HL-60/S4 treated with retinoic acid at 250 ng/mL for 4 days and 3 days (cell line): ENCODE measurements around the gene SLC25A44.

Source experiments
- in situ Hi-C: fragments of 300-500 bp; cut with MboI; formaldehyde crosslinking; loops from 2 replicates; pipeline ENCODE4 v1.7.0; 2022; ENCODE audit warnings: low sequenced_read_pairs

The SLC25A44 gene, protein sequence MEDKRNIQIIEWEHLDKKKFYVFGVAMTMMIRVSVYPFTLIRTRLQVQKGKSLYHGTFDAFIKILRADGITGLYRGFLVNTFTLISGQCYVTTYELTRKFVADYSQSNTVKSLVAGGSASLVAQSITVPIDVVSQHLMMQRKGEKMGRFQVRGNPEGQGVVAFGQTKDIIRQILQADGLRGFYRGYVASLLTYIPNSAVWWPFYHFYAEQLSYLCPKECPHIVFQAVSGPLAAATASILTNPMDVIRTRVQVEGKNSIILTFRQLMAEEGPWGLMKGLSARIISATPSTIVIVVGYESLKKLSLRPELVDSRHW

GRCh38 chr1:156193488-156194299, at the start of gene SLC25A44:
SLC25A44 (plus strand) TSS chr1:156194104; CDS start chr1:156199848, 5,744 bp downstream.
- in situ Hi-C loops: no loop called here

- in situ Hi-C loops: no loop called here
Observed at GRCh38 chr1:156144742-156145141, 49.2 kb upstream of the SLC25A44 start.

DNA sequence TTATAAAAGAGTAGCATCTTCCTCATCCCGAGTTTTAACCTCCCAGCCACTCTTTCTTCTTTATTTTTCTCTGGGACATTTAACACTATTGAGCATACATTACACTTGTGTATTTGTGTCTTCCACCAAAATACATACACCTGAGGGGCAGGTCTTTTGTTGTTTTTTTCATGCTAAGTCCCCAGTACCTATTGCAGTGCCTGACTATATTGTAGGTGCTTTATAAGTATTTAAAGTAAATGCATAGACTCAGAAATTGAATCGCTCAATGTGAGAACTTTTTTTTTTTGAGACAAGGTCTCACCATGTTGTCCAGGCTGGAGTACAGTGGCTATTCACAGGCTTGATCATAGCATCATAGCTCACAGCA, 48.3 kb upstream of the SLC25A44 start:
- in situ Hi-C loops: no loop called here

DNA sequence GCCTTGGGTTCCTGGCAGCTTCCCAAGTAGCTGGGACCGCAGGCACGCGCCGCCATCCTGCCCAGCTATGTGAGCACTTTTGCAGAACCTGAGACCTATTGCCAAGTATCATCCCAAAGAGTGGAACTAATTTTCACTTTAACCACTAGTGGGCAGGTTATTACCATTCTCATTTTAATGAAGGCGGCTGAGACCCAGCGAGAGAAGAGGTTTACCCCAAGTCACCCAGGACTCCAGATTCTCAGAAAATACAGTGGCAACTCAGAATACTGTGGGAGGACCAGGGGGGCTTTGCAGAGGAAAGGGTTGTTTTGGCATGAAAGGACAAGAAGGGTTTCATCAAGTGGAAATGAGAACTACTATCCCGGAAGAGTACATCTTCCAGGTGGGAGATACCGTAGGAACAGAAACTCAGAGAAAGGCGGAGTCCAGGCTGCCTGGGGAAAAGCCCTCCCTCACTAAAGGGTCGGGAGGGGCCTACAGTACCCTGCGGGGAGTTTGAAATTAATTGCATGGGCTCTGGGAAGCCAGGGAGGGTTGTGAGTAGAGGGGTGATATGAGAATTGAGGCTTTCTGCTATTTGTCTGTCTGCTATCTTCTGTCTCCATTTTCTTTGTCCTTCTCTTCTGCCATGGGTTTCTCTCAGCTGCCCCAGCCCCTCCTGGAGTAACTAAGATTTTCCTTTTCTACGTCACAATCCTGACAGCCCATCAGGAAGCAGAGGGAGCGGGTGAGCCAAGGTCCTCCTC, 47.7 kb upstream of the SLC25A44 start:
- in situ Hi-C loops: no loop called here

- in situ Hi-C loops: no loop called here
Observed at GRCh38 chr1:156146769-156147405, 47.0 kb upstream of the SLC25A44 start.

GRCh38 chr1:156148216-156148615, 45.7 kb upstream of the SLC25A44 start:
- in situ Hi-C loops: no loop called here

DNA sequence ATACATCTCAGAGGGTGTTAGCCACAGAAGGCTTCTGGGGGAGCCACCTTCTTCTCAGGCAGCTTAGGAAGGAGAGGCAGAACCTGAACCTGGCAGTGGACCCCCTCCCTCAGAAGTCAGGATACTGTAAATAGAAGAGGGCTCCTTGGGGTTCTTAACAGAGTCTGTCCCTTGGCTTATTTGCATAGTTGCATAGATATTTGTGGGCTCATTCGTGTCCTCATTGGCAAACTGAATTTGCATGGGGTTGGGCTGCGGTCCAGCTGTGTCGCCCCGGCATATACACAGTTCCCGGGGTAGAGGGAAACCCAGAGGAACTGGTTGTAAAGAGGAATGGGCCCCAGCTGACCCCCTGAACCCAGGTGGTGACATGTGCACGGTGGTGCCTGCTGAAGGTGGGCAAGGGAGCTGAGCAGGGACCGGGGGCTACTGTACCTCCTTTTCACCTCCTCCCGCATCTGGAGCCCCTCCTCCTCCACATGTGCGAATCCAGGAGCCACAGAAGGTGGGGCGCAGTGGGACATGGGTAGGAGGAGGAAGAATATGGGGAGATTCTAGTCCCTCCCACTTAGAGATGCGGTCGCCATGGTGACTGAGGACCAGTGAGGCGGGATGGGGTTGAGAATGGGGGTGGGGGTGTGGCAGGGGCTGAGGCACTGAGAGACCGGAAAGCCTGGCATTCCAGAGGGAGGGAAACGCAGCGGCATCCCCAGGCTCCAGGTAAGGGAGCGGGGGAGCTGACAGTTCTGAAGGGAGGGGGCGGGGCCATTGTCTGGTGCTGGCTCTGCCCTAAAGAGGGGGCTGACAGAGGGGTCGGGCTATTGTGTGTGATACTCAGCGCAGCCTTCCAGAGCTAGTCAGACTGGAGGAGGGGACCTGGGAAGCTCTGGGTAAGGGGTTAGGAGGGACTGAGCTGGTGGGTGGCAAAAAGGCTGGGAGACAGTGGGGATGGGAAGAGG, 44.3 kb upstream of the SLC25A44 start:
- in situ Hi-C loops: loop anchor here (10.0 kb wide), 1 partner anchor 65 kb away; the partner anchor contains the start of gene PMF1

- in situ Hi-C loops: loop anchor here (10.0 kb wide), 1 partner anchor 64 kb away; the partner anchor contains the start of gene PMF1
Observed at GRCh38 chr1:156150333-156151011, 43.4 kb upstream of the SLC25A44 start.

- in situ Hi-C loops: loop anchor here (10.0 kb wide), 1 partner anchor 64 kb away; the partner anchor contains the start of gene PMF1
Observed at GRCh38 chr1:156151093-156151688, 42.7 kb upstream of the SLC25A44 start.

DNA sequence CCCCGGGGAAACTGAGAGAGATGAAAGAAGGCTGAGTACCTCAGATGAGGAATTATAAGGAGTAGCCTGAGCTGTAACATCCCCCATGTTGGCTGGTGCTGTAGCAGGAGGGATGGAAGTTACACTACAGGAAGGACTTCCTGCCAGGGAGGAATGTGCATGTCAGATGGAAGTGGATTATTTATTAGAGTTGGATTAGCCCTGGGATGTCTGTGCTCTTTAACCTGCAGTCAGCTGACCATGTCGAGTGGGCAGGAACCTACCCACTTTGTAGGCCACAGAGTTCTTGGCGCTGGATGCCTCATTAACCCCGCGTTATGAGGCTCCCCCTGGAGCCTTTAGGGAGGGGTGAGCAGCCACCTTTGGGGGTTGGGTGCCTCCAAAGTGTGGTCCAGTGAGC, 41.3 kb upstream of the SLC25A44 start:
- in situ Hi-C loops: loop anchor here (10.0 kb wide), 1 partner anchor 62 kb away; the partner anchor contains the start of gene PMF1

DNA sequence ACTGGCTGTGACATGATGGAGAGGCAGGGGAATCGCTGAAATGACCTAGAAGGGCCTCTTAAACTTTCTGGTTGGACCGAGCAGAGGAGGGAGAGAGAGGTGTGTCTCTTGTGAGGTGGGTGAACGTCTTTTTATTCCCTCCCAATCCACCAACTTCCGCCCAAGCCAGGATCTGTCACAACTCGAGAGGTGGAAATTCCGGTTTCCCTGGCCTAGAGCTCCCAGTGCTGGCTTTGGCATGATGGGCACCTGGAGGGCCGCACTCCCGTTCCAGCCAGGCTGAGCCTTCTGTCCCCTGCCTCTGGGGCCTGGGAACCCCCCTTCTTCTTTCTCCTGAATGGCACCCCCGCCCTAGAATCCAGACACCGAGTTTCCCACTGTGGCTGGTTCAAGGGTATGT, 40.5 kb upstream of the SLC25A44 start, which contains the start of gene SEMA4A:
Gene SEMA4A, plus strand, starts transcription at position 224 of the 400 bp plus-strand sequence. CDS start 994 bp downstream, outside the sequence.
- in situ Hi-C loops: loop anchor here (10.0 kb wide), 1 partner anchor 61 kb away; the partner anchor contains the start of gene PMF1

GRCh38 chr1:156154317-156154749, 39.6 kb upstream of the SLC25A44 start:
- in situ Hi-C loops: loop anchor here (10.0 kb wide), 1 partner anchor 60 kb away; the partner anchor contains the start of gene PMF1

- in situ Hi-C loops: loop anchor here (10.0 kb wide), 1 partner anchor 59 kb away; the partner anchor contains the start of gene PMF1
Observed at GRCh38 chr1:156155756-156156510, 38.0 kb upstream of the SLC25A44 start.

GRCh38 chr1:156157506-156157905, 36.4 kb upstream of the SLC25A44 start:
- in situ Hi-C loops: loop anchor here (10.0 kb wide), 1 partner anchor 57 kb away; the partner anchor contains the start of gene PMF1

DNA sequence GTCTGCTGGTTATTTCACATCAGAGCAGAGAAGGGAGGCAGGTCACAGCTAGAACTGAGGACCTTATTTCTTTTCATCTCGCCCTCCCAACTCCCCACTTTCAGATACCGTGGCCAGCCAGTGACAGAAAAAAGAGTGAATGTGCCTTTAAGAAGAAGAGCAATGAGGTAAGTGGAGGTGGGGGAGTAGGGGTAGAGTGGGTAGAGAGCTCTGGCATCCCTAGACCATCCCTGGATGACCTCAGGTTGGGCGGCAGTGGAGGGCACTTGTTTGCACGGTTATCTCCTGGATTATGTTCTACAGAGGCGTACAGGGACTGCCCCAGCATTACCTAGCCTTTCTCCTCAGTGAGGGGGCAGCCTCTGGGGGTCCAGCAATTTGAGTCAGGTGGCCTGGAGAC, 35.9 kb upstream of the SLC25A44 start:
- in situ Hi-C loops: loop anchor here (10.0 kb wide), 1 partner anchor 57 kb away; the partner anchor contains the start of gene PMF1

GRCh38 chr1:156160000-156160742, 33.7 kb upstream of the SLC25A44 start:
- in situ Hi-C loops: loop anchor here (10.0 kb wide), 1 partner anchor 55 kb away; the partner anchor contains the start of gene PMF1
